HG03378 (cell line): ENCODE data around the gene TNNI2.
"Not testable (repeated sequence)": the region's sequence is repeated elsewhere in the genome, so short reads cannot be mapped to it uniquely, and the experiment has no call there.

Experiments
- ATAC-seq: cut with Tn5 transposase; IDR thresholded peaks from one replicate; pipeline ENCODE4 v1.9.1; 2021; ENCODE audit warnings: mild to moderate bottlenecking, moderate library complexity; ENCODE audit not compliant: unreplicated experiment

The TNNI2 gene

GRCh38 chr11:1838426-1839144 lies at the start of gene TNNI2:
TSS of gene TNNI2 (plus strand) at chr11:1838981. CDS start at chr11:1839697, 716 bp downstream.
- no peak for ATAC-seq

- ATAC-seq, result no peak
These were observed 46.9 kb upstream of the TNNI2 start for GRCh38 chr11:1791912-1792311.

- ATAC-seq, result no peak
These were observed 46.3 kb upstream of the TNNI2 start for GRCh38 chr11:1792461-1792860.

- no peak for ATAC-seq
These were observed 45.7 kb upstream of the TNNI2 start for GRCh38 chr11:1793081-1793480.

- no peak for ATAC-seq
These were observed 42.3 kb upstream of the TNNI2 start for GRCh38 chr11:1796413-1797011.

GRCh38 chr11:1797391-1798125 lies 41.2 kb upstream of the TNNI2 start:
- no peak for ATAC-seq

GRCh38 chr11:1803246-1803645 lies 35.5 kb upstream of the TNNI2 start:
- ATAC-seq, result no peak

GRCh38 chr11:1803835-1804519 lies 34.8 kb upstream of the TNNI2 start:
- ATAC-seq, result not testable (repeated sequence)

- ATAC-seq, result no peak
These were observed 33.3 kb upstream of the TNNI2 start for GRCh38 chr11:1805525-1805924.

- ATAC-seq, result no peak
These were observed 31.4 kb upstream of the TNNI2 start for GRCh38 chr11:1807264-1807995.

- ATAC-seq, result no peak
These were observed 28.0 kb upstream of the TNNI2 start for GRCh38 chr11:1810761-1811160.

DNA sequence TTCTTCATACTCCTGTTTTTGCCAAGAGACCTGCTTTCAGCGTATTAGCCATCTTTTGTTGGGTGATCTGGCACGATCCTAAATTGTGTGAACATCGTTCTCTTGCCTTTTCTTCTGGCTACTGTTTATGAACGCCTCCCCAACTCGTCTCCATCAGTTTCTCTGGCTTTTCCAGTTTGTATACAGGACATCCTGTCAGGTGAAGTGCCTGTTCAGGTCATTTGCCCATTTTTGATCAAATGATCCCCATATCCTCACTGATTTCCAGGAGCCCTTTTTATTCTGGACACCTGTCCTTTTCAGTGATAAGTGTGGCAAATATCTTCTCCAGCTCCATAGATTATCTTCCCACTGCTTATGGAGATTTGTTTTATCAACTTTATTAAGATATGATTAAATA lies 26.5 kb upstream of the TNNI2 start:
- no peak for ATAC-seq

- no peak for ATAC-seq
These were observed 26.0 kb upstream of the TNNI2 start for GRCh38 chr11:1812801-1813200.

DNA sequence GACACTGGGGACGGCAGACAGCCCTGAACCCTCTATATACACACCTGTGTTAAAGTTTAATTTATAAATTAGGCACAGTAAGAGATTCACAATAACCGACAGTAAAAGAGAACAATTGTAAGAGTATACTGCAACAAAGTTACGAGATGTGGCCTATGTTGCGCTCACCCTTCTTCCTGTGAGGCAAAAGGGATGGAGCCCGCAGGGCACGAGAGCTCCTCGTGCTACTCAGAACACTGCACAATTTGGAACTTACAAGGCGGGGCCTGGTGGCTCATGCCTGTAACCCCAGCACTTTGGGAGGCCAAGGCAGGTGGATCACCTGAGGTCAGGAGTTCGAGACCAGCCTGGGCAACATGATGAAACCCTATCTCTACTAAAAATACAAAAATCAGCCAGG lies 25.4 kb upstream of the TNNI2 start:
- ATAC-seq, result not testable (repeated sequence)

GRCh38 chr11:1814691-1815090 lies 24.1 kb upstream of the TNNI2 start:
- no peak for ATAC-seq

GRCh38 chr11:1815311-1815710 lies 23.5 kb upstream of the TNNI2 start:
- ATAC-seq, result no peak

DNA sequence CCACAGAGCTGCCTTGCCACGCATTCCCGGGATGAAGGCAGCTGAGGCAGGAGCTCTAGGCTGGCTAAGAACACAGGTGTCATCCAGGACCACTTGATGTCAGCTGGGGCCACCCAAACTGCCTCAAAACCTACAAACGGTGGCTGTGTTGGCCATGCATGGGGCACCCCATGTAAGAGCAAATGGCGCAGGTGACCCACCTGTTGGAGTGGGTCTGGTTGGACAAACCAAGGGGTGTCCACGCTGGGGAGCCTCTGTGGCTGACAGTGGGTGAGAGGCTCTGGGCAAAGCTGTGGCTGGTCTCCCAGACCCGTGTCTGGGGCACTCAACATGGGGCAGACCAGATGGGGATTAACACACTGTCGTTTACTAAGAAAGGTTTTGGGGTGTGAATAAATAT lies 23.0 kb upstream of the TNNI2 start:
- no peak for ATAC-seq

- ATAC-seq, result no peak
These were observed 21.8 kb upstream of the TNNI2 start for GRCh38 chr11:1817000-1817399.

DNA sequence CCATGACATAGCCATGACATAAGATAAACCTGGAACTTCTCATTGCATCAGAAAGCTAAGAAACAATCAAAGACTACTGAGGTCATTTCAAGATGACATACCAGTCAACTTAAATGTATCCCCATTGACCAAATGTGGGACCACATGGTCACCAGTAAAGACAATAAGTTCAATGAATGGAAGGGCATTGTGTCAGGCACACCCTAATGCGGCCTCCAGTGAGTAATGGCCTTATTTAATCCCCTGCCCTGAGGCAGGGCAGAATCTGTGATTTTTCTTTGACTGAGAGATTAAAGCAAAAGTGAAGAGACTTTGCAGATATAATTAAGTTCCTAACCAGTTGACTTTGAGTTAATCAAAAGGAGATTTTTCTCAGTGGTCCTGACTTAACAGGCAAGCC lies 21.3 kb upstream of the TNNI2 start:
- ATAC-seq, result no peak

- ATAC-seq, result no peak
These were observed 19.7 kb upstream of the TNNI2 start for GRCh38 chr11:1819074-1819473.
